IPS-20b (cell line): ENCODE measurements around the gene APOL4.
"Not testable (repeated sequence)": the region's sequence is repeated elsewhere in the genome, so short reads cannot be mapped to it uniquely, and the experiment has no call there.

Source experiments
- H3K27ac ChIP-seq: one replicate; pipeline ENCODE4 v1.5.1; 2013; ENCODE audit warnings: low read length
- H3K27me3 ChIP-seq: 2 replicates; pipeline ENCODE4 v1.6.1; 2013; ENCODE audit warnings: mild to moderate bottlenecking, low read length, inconsistent platforms; ENCODE audit not compliant: insufficient read depth
- H3K36me3 ChIP-seq: 2 replicates; pipeline ENCODE4 v1.6.1; 2013; ENCODE audit warnings: low read depth, mild to moderate bottlenecking, inconsistent platforms, low read length, moderate library complexity; ENCODE audit not compliant: insufficient read depth
- H3K4me1 ChIP-seq: 2 replicates; pipeline ENCODE4 v1.6.1; 2013; ENCODE audit warnings: mild to moderate bottlenecking, control low read depth, inconsistent platforms, low read length, moderate library complexity; ENCODE audit not compliant: insufficient read depth
- H3K4me3 ChIP-seq: 2 replicates; pipeline ENCODE4 v1.5.1; 2013; ENCODE audit warnings: mild to moderate bottlenecking, low read length, inconsistent platforms
- H3K9ac ChIP-seq: 2 replicates; pipeline ENCODE4 v1.6.1; 2013; ENCODE audit warnings: low read depth, mild to moderate bottlenecking, inconsistent platforms, low read length, moderate library complexity
- H3K9me3 ChIP-seq: 2 replicates; pipeline ENCODE4 v1.6.1; 2013; ENCODE audit warnings: mild to moderate bottlenecking, low read depth, low read length, inconsistent platforms; ENCODE audit not compliant: insufficient read depth

The APOL4 gene

DNA sequence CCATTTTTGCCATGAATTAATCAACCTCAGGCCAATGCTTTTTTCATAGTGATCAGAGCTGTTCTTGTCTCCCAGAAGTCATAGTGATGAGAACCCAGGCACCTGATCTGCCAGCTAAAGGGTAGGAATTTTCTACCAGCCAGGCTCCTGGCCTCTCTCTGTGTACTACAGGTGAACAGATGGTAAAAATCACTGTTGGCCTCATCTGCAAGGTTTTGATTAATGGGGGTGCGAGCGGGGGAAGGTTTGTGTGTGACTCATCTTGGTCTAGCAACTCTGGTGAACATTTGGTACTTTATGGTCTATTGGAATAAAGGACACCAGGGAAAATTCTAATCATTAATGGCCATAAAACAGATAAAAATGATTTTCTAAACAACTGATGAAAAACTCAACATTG is 14.4 kb upstream of the APOL4 start:
- no peaks in the 10 kb centered on the region for H3K36me3 ChIP-seq
- no peaks in the 10 kb centered on the region; the same call in 1 of the 2 replicates for H3K9me3 ChIP-seq
- H3K27me3 ChIP-seq, result no peaks in the 10 kb centered on the region; the same call in 1 of the 2 replicates
- no peak overlapping the region for H3K27ac ChIP-seq
- no peaks in the 10 kb centered on the region for H3K4me1 ChIP-seq
- no peak overlapping the region for H3K4me3 ChIP-seq
- H3K9ac ChIP-seq, result no peak overlapping the region

DNA sequence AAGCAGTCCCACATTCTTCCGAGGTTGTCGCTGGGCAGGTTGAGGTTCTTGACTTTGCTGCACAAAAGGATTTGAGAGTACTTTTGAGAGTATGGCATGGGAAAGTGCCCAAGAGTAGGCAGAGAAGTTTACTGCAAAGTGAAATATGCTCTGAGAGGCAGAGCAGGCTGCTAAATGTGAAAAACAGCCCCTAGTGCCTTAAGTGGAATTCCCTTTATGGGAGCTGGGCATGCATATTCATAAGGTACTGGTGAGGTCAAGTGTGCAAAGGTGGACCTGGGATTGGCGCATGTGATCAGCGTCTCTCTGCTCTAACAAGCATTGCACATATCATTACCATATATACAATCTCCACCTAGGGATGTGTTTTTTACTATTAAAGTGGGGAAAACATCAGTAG is 12.0 kb upstream of the APOL4 start:
- Histone ChIP-seq H3K4me3 (no peak overlapping the region), H3K9ac (no peak overlapping the region), H3K9me3 (no peaks in the 10 kb centered on the region; the same call in 1 of the 2 replicates), H3K27ac (no peak overlapping the region), H3K27me3 (no peaks in the 10 kb centered on the region; the same call in 1 of the 2 replicates), H3K4me1 (no peaks in the 10 kb centered on the region), H3K36me3 (no peaks in the 10 kb centered on the region)

DNA sequence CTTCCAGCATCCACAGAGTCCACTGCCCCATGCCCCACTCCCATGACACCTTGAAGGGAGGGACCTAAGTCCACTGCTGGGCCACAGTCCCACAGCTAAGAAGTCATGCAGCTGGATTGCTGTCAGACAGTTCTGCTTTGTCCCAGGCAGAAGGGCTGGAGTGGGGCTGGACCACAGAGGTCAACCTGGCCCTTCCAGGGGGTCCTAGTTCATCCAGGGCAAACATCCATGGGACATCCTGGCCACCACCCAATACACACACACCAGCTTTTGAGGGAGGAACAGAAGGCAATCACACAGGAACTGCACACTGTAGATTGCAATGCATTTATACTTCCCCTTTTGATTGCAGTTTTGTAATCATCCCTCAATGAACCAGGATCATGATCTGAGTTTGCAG is 11.3 kb upstream of the APOL4 start:
- Histone ChIP-seq H3K4me1 (no peaks in the 10 kb centered on the region), H3K9me3 (no peaks in the 10 kb centered on the region; the same call in 1 of the 2 replicates), H3K4me3 (no peak overlapping the region), H3K27ac (no peak overlapping the region), H3K9ac (no peak overlapping the region), H3K27me3 (no peaks in the 10 kb centered on the region; the same call in 1 of the 2 replicates), H3K36me3 (no peaks in the 10 kb centered on the region)

DNA sequence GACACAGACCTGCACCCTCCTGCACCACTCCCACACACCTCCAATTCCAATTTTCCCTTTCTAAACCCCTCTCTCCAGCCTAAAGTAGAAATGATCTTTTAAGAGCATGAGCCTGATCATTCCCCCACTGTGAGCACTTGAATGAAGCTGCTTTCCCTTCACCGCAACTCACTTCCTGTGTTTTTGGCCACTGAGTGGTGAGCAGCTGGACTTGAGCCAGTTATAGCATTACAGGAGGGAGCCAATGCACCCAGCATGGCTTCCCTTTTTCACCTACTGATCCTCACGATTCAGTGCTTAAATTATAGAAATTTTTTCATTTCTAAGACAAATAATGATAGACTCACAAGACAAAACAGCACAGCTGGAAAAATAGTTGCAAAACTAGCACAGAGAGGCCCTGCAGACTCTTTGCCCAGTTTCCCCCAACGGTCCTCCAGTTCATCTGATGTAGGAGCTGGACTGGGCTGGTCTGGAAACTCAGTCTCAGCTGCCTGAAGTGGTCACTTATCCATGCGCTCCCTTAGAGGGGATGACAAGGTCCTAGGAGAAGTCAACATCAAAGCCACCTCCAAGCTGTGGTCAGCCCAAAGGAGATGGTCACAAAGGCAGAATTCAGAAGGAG is 9.7 kb upstream of the APOL4 start:
- no peak overlapping the region for H3K9ac ChIP-seq
- H3K36me3 ChIP-seq, result no peaks in the 10 kb centered on the region
- no peaks in the 10 kb centered on the region for H3K4me1 ChIP-seq
- H3K9me3 ChIP-seq, result no peaks in the 10 kb centered on the region; the same call in 1 of the 2 replicates
- no peak overlapping the region for H3K4me3 ChIP-seq
- H3K27me3 ChIP-seq, result no peaks in the 10 kb centered on the region; the same call in 1 of the 2 replicates
- H3K27ac ChIP-seq, result no peak overlapping the region

DNA sequence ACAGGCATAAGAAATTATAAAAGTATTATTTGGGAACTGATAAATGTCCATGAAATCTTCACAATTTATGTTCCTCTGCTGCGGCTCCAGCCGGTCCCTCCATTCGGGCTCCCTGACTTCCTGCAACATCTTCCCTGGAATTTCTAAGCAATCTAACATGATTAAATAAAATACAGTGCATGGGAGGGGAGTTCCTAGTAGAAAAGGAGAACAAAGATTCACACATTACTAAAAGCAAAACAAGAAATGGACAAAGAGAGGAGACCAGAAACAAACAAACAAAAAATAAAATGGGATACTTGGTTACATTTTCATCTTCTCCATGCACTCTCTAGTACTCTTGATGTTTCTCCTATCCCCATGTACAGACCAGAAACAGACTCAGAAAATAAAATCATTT is 8.6 kb upstream of the APOL4 start:
- Histone ChIP-seq H3K4me3 (no peak overlapping the region), H3K4me1 (no peaks in the 10 kb centered on the region), H3K27ac (no peak overlapping the region), H3K9me3 (no peaks in the 10 kb centered on the region; the same call in 1 of the 2 replicates), H3K36me3 (no peaks in the 10 kb centered on the region), H3K9ac (no peak overlapping the region), H3K27me3 (no peaks in the 10 kb centered on the region; the same call in 1 of the 2 replicates)

DNA sequence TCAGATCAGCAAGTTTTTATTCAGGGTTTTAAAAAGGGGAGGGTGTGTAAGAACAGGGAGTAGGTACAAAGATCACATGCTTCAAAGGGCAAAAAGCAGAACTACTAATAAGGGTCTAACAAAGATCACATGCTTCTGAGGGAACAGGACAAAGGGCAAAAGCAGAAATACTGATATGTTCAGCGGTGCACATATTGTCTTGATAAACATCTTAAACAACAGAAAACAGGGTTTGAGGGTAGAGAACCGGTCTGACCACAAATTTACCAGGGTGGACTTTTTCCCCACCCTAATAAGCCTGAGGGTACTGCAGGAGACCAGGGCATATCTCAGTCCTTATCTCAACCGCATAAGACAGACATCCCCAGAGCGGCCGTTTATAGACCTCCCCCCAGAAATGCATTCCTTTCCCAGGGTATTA is 7.9 kb upstream of the APOL4 start:
- H3K4me3 ChIP-seq, H3K27ac ChIP-seq, H3K4me1 ChIP-seq, H3K9me3 ChIP-seq, H3K27me3 ChIP-seq, H3K9ac ChIP-seq, H3K36me3 ChIP-seq: not testable (repeated sequence)

DNA sequence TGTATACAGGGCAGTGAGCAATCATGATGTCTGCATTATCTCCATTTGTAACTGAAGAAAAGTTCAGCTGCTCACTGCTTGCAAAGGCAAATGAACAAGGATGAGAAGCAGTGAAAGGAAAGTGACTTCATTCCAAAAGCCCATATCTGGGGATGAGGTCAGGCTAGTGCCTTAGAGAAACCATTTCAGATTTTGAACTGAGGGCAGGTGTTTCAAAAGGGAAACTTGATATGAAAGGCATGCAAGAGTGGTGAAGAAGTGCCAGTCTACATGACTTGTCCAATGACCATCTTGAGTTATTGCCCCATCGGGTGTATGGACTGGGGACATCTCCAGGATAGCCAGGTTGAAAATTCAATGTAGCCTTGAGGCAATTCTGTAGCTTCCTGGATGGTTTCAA is 7.3 kb upstream of the APOL4 start:
- H3K9ac ChIP-seq, result no peak overlapping the region
- no peaks in the 10 kb centered on the region; the same call in 1 of the 2 replicates for H3K9me3 ChIP-seq
- H3K4me1 ChIP-seq, result peaks cover 3% of the 10 kb centered on the region; the same call in 1 of the 2 replicates
- H3K4me3 ChIP-seq, result no peak overlapping the region
- no peaks in the 10 kb centered on the region for H3K27me3 ChIP-seq
- no peak overlapping the region for H3K27ac ChIP-seq
- no peaks in the 10 kb centered on the region for H3K36me3 ChIP-seq

DNA sequence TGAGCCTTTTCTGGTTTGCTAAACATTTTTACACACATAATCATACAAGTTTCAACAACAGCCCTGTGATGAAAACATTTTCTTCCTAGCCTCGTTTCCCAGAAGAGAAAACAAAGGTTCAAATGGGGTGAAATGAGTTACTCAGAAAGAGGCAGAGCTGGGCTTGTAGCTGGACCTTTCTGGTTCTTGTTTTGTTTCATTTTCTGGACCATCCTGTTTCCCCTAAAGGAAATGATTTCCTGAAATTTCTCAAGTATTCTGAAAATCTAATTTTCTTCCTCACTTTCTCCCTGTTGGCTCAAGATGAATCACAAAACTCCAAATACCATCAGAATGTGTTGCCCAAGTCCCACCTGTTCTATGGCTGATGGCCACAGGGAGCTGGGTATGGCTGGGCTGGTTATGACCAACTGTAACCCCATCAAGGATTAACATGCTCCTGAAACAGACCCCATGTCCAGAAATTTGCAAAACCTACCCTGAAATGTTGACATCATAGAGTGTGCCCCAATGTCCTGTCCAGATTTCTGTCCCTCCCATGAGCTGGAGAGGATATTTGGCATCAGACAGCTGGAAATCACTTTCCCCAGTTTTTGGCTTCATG is 6.7 kb upstream of the APOL4 start:
- no peak overlapping the region for H3K4me3 ChIP-seq
- H3K27ac ChIP-seq, result no peak overlapping the region
- H3K36me3 ChIP-seq, result no peaks in the 10 kb centered on the region
- peaks cover 3% of the 10 kb centered on the region; the same call in 1 of the 2 replicates for H3K4me1 ChIP-seq
- H3K9ac ChIP-seq, result no peak overlapping the region
- no peaks in the 10 kb centered on the region for H3K27me3 ChIP-seq
- H3K9me3 ChIP-seq, result no peaks in the 10 kb centered on the region; the same call in 1 of the 2 replicates

DNA sequence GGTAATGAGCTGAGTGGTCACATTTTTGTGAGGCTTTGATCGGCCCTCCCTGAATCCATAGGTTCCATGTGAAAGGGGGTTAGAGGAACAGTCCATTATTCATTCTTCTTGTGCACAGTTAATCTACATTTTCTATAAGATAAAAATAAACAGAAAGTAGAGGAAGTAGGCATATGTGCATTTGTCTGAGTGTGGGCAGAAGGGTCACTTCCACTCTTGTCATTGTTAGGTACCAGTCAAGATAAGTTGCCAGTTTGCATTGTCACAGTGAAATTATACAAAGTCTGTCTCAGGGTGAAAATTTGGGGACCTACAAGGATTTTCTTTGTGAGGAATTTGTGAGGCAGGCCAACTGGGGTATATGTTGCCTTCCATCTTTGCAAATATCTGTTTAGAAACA is 4.6 kb upstream of the APOL4 start:
- H3K9ac ChIP-seq, result no peak overlapping the region
- peaks cover 8% of the 10 kb centered on the region; the same call in 1 of the 2 replicates for H3K4me1 ChIP-seq
- no peak overlapping the region for H3K27ac ChIP-seq
- no peaks in the 10 kb centered on the region for H3K27me3 ChIP-seq
- H3K36me3 ChIP-seq, result no peaks in the 10 kb centered on the region
- no peak overlapping the region for H3K4me3 ChIP-seq
- H3K9me3 ChIP-seq, result no peaks in the 10 kb centered on the region; the same call in 1 of the 2 replicates

DNA sequence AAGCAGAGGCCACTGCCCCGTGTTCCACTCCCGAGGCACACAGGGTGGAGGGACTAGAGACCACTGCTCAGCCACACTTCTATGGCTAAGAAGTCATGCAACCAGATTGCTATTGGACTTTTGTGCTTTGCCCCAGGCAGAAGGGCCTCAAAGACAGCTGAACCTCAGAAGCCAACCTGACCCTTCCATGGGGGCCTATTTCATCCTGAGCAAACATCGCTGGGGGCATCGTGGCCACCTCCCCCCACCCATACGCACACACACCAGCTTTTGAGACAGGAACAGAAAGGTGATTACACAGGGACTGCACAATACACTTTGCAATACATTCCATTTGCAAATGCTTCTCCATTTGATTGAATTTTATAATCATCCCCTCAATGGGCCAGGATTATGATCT is 4.0 kb upstream of the APOL4 start:
- H3K36me3 ChIP-seq, H3K4me1 ChIP-seq, H3K27ac ChIP-seq, H3K4me3 ChIP-seq, H3K9ac ChIP-seq, H3K9me3 ChIP-seq, H3K27me3 ChIP-seq: not testable (repeated sequence)

DNA sequence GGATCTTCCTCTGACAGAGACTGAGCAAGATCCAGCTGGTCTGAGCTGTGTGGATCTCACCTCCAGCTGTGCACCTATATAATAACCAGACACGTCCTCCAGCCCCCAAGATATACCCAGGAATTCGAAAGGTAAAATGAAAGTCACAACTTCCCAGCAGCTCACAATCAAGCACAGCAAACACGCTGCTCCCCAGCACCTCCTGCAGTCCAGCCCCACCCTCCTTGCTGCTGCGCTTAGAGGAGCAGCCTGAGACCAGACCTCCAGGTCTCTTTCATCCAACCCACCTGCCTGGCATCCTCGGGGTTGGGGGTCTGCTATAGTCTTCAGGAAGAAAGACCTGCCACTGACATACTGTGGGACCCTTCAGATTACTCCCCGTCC is 3.0 kb upstream of the APOL4 start:
- Histone ChIP-seq H3K4me1 (peaks cover 8% of the 10 kb centered on the region; the same call in 1 of the 2 replicates), H3K9ac (no peak overlapping the region), H3K27me3 (no peaks in the 10 kb centered on the region), H3K9me3 (no peaks in the 10 kb centered on the region; the same call in 1 of the 2 replicates), H3K4me3 (0 out of 2 replicates have a peak overlapping the region, but pooled peaks have one; percentile 23), H3K36me3 (no peaks in the 10 kb centered on the region), H3K27ac (no peak overlapping the region)

DNA sequence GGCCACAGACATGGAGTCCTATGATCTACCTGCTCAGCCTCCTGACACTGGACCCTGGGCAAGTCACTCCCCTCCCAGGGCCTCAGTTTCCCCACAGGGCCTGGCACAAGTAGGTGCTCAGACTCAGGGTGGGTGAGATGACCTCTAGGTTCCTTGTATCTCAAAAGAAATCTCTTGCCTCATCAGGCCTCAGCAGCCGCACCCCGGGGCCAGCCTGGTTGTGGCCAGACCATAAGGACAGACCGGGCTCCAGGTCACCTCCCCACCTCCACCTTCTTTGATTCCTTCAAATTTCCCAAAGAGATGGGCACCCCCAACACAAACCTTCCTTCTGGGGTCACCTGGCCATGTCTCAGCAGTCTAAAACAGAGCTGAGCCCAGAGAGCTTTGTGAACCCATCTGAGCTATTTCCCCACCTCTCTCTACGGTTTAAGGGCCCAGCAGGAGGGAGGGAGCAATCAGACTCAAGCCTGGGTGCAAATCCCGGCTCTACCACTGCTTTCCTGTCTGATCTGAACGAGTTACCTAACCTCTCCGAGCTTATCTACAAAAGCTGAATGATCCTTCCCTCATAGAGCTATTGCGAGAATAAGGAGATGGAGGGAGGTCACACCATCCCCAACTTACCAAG is 2.5 kb upstream of the APOL4 start:
- H3K27me3 ChIP-seq, result no peaks in the 10 kb centered on the region
- H3K9ac ChIP-seq, result no peak overlapping the region
- no peaks in the 10 kb centered on the region for H3K36me3 ChIP-seq
- 0 out of 2 replicates have a peak overlapping the region, but pooled peaks have one; percentile 23 for H3K4me3 ChIP-seq
- H3K27ac ChIP-seq, result no peak overlapping the region
- H3K9me3 ChIP-seq, result no peaks in the 10 kb centered on the region
- H3K4me1 ChIP-seq, result peaks cover 8% of the 10 kb centered on the region; the same call in 1 of the 2 replicates
